Tibial artery (tissue), 4 donors: ENCODE measurements around the gene MAGI2.

Source experiments
- DNase-seq, 2 donors: peaks; one replicate each; pipeline ENCODE4 v3.0.0-alpha.2; 2019
- H3K27ac ChIP-seq, 2 donors: fragments of 200-600 bp; sonication (generic) in 1 of 2; 1 replicate in 1 of 2; 2 replicates in 1 of 2; pipeline ENCODE4 v1.5.1; 2018 to 2019; ENCODE audit warnings: mild to moderate bottlenecking in 1 of 2
- H3K27me3 ChIP-seq, 2 donors: fragments of 200-600 bp; sonication (generic) in 1 of 2; one replicate each; pipeline versions ENCODE4 v1.5.1 to v1.6.0; 2016 to 2019
- H3K36me3 ChIP-seq, 3 donors: fragments of 200-600 bp; sonication (generic) in 2 of 3; one replicate each; pipeline ENCODE4 v1.5.1; 2016 to 2019; ENCODE audit warnings: mild to moderate bottlenecking in 2 of 3
- H3K4me1 ChIP-seq, 4 donors: fragments of 200-600 bp; sonication (generic) in 2 of 4; 1 replicate in 3 of 4; 2 replicates in 1 of 4; pipeline ENCODE4 v1.5.1; 2016 to 2019
- H3K4me3 ChIP-seq, 2 donors: fragments of 200-600 bp; sonication (generic) in 1 of 2; 1 replicate in 1 of 2; 2 replicates in 1 of 2; pipeline ENCODE4 v1.5.1; 2018 to 2019; ENCODE audit warnings: mild to moderate bottlenecking in 2 of 2
- H3K9me3 ChIP-seq, 3 donors: fragments of 200-600 bp; sonication (generic) in 1 of 3; one replicate each; pipeline ENCODE4 v1.5.1; 2016 to 2019
- intact Hi-C: fragments of 100-400 bp; cut with DNase I; formaldehyde crosslinking; loops from one replicate; pipeline ENCODE4 v1.15.0; 2023; ENCODE audit warnings: low total_unique reads
- TF ChIP-seq, protein P1 (sequence below), 2 experiments: fragments of 200-600 bp in 1 of 2; fragments of 450-650 bp in 1 of 2; IDR thresholded peaks; one replicate each; pipeline ENCODE4 v1.5.1; 2017 to 2019; ENCODE audit warnings: antibody characterized with exemption in 2 of 2, mild to moderate bottlenecking in 1 of 2, moderate library complexity in 1 of 2

Gene MAGI2

DNA sequence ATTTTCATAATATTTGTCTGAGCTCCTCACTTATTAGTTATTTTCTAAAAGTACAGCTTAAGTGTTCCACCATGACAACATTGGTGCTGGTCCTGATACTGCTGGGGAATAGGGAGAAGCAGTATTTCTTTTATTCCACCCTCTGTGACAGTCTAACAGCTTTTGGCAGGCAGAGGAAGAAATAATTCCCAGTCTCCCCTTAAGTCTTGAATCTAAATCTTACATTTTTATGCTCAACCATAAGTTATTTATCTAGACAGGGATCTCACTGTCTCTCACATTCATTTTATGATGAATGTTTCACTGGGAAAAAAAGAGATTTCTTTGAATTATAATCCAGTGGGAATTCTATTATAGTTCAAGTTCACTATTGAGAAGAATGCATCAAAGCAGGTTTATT is 71.5 kb downstream of the MAGI2 start:
- intact Hi-C loops, result no loop called here
- TF ChIP-seq, protein P1, sequence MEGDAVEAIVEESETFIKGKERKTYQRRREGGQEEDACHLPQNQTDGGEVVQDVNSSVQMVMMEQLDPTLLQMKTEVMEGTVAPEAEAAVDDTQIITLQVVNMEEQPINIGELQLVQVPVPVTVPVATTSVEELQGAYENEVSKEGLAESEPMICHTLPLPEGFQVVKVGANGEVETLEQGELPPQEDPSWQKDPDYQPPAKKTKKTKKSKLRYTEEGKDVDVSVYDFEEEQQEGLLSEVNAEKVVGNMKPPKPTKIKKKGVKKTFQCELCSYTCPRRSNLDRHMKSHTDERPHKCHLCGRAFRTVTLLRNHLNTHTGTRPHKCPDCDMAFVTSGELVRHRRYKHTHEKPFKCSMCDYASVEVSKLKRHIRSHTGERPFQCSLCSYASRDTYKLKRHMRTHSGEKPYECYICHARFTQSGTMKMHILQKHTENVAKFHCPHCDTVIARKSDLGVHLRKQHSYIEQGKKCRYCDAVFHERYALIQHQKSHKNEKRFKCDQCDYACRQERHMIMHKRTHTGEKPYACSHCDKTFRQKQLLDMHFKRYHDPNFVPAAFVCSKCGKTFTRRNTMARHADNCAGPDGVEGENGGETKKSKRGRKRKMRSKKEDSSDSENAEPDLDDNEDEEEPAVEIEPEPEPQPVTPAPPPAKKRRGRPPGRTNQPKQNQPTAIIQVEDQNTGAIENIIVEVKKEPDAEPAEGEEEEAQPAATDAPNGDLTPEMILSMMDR (IDR thresholded peaks at IDR 0.05), result no peak
- H3K4me1 ChIP-seq, result no peaks in the 10 kb centered on the region
- H3K27me3 ChIP-seq, result no peaks in the 10 kb centered on the region
- DNase-seq, result no peak
- no peak overlapping the region for H3K27ac ChIP-seq
- no peaks in the 10 kb centered on the region for H3K9me3 ChIP-seq
- no peaks in the 10 kb centered on the region for H3K36me3 ChIP-seq
- no peak overlapping the region for H3K4me3 ChIP-seq

DNA sequence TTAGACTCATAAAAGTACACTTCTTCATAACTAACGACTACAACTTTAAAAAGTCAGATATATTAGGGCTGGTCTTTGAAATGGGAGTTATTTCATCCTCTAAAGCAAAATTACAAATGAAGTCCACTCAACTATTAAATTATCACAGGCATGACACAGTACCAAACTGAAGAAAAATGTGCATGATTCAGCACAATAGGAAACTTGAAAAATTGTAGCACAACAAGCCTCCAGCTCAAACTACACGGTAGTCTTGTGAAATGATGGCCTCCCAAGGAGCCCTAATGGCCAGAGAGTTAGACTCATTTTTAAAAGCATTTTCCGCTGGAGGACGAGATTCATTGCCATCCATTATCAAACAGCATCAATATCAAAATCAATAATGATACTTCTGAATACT is 76.4 kb downstream of the MAGI2 start:
- no peaks in the 10 kb centered on the region for H3K36me3 ChIP-seq
- no peaks in the 10 kb centered on the region for H3K9me3 ChIP-seq
- no peak overlapping the region for H3K4me3 ChIP-seq
- intact Hi-C loops, result no loop called here
- no peak for DNase-seq
- TF ChIP-seq, protein P1 (IDR thresholded peaks at IDR 0.05), result no peak
- no peak overlapping the region for H3K27ac ChIP-seq
- no peaks in the 10 kb centered on the region for H3K4me1 ChIP-seq
- no peaks in the 10 kb centered on the region for H3K27me3 ChIP-seq

DNA sequence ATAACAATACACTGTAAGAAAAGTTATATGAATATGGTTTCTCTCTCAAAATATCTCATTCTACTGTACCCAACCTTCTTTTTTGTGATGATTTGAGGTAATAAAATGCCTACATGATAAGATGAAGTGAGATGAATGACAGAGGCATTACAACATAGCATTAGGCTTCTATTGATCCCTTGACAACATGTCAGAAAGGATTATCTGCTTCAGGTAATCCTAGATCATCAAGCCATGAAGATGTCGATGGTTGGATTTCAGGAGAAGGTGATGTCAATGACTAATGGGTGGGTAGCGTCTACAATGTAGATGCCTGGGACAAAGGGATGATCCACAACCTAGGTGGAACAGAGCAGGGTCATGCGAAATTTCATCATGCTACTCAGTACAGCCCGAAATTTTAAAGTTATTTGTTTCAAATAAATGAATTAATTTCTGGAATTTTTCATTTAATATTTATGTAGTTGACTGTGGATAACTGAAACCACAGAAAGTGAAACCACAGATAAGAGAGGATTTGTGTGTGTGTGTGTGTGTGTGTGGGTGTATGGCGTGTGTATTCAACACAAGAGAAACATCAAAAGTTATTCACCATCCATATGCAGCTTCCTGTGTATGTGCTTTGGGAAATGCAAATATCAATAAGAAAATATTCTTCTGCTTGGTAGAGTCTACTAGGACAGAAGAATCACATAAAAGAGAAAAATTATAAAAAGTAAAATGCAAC is 77.0 kb downstream of the MAGI2 start:
- no peaks in the 10 kb centered on the region for H3K9me3 ChIP-seq
- no peaks in the 10 kb centered on the region for H3K27me3 ChIP-seq
- no peak for DNase-seq
- TF ChIP-seq, protein P1 (IDR thresholded peaks at IDR 0.05), result no peak
- intact Hi-C loops, result no loop called here
- no peak overlapping the region for H3K27ac ChIP-seq
- H3K4me3 ChIP-seq, result no peak overlapping the region
- H3K36me3 ChIP-seq, result no peaks in the 10 kb centered on the region
- H3K4me1 ChIP-seq, result no peaks in the 10 kb centered on the region

DNA sequence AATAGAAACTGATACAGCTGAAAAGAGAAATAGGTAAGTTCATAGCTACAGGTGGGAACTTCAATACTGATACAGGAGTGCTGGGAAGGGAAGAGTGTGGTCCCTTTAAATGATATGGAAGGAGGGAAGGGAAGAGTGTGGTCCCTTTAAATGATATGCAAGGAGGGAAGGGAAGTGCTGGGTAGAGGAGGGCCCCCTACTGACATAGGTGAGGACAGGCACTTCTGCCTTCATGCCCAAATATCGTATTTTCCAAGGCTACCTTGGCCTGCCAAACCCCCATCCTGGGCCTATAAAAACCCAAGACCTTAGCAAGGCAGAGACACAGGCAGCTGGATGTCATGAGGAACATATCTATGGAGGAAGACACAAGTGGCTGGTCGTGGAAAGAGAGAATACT is 92.3 kb downstream of the MAGI2 start:
- Histone ChIP-seq H3K4me3 (no peak overlapping the region), H3K27me3 (no peaks in the 10 kb centered on the region), H3K4me1 (no peaks in the 10 kb centered on the region), H3K27ac (no peak overlapping the region), H3K9me3 (no peaks in the 10 kb centered on the region), H3K36me3 (no peaks in the 10 kb centered on the region)
- intact Hi-C loops, result no loop called here
- TF ChIP-seq, protein P1 (IDR thresholded peaks at IDR 0.05), result no peak
- no peak for DNase-seq

DNA sequence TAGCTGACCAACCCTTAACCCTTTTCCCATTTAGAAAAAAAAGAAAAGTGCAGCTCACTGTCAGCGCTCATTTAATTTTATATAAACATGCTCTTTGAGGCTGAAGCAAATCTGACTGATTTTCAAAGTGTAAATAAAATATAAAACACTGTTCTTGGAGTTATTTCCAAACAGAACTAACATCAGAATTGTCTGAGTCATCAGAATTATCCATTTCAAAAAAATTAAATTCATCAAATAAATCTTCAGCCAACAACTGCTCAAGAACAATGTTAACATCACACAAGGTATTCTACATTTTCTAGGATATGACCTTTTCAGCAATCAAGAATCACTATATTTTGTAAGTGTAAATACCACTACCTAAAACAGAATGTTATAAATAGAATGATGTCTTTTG is 93.6 kb downstream of the MAGI2 start:
- intact Hi-C loops, result no loop called here
- H3K36me3 ChIP-seq, result no peaks in the 10 kb centered on the region

More for the DNA sequence above, 93.6 kb downstream of the MAGI2 start:
- H3K4me1 ChIP-seq, result no peaks in the 10 kb centered on the region
- no peaks in the 10 kb centered on the region for H3K9me3 ChIP-seq
- H3K4me3 ChIP-seq, result no peak overlapping the region
- DNase-seq, result no peak
- no peak overlapping the region for H3K27ac ChIP-seq
- TF ChIP-seq, protein P1 (IDR thresholded peaks at IDR 0.05), result no peak
- H3K27me3 ChIP-seq, result no peaks in the 10 kb centered on the region
